Uterus (tissue), 4 donors: Measurements from ENCODE around the gene MAP2K2. TPM values are rescaled to one million over a fixed set of nuclear protein-coding genes. Genes with fewer than 3 reads are reported as not detected.
"Not testable (repeated sequence)": the region's sequence is repeated elsewhere in the genome, so short reads cannot be mapped to it uniquely, and the experiment has no call there.

ENCODE experiments used
- DNase-seq, 2 donors: peaks; one replicate each; pipeline ENCODE4 v3.0.0-alpha.2; 2019 to 2020
- H3K27ac ChIP-seq, 2 donors: fragments of 200-600 bp; sonication (generic); 1 replicate in 1 of 2; 2 replicates in 1 of 2; pipeline ENCODE4 v1.5.1; 2016 to 2018
- H3K27me3 ChIP-seq, 2 donors: fragments of 200-600 bp; sonication (generic); one replicate each; pipeline ENCODE4 v1.5.1; 2018 to 2019; ENCODE audit warnings: control low read depth in 1 of 2
- H3K36me3 ChIP-seq, 2 donors: fragments of 200-600 bp; sonication (generic); one replicate each; pipeline ENCODE4 v1.5.1; 2019; ENCODE audit warnings: control low read depth in 1 of 2
- H3K4me1 ChIP-seq, 2 donors: fragments of 200-600 bp; sonication (generic); one replicate each; pipeline ENCODE4 v1.5.1; 2018 to 2019; ENCODE audit warnings: control low read depth in 1 of 2
- H3K4me3 ChIP-seq, 2 donors: fragments of 200-600 bp; sonication (generic); 1 replicate in 1 of 2; 2 replicates in 1 of 2; pipeline ENCODE4 v1.5.1; 2018 to 2019; ENCODE audit warnings: mild to moderate bottlenecking in 1 of 2
- H3K9me3 ChIP-seq, 2 donors: fragments of 200-600 bp; sonication (generic); one replicate each; pipeline ENCODE4 v1.5.1; 2019; ENCODE audit warnings: control low read depth in 1 of 2
- POLR2A ChIP-seq, 2 donors: fragments of 450-650 bp; IDR thresholded peaks; one replicate each; pipeline ENCODE4 v1.6.1; 2016; ENCODE audit warnings: antibody characterized with exemption in 2 of 2, mild to moderate bottlenecking in 1 of 2, moderate library complexity in 1 of 2
- intact Hi-C: fragments of 100-400 bp; cut with DNase I; formaldehyde crosslinking; loops from one replicate; pipeline ENCODE4 v1.15.1; 2023; ENCODE audit warnings: low total_unique reads
- total RNA-seq, 4 donors: library from RNA; depleted of rRNA in 3 of 4; stranded (reverse); fragments of >200 nt in 3 of 4; gene quantifications; one replicate each; pipeline versions ENCODE4 v1.1.0 to v1.2.4, GENCODE V29; 2014 to 2023
- TF ChIP-seq, protein P1 (sequence below), 4 experiments: fragments of 200-600 bp in 2 of 4; fragments of 450-650 bp in 2 of 4; sonication (generic) in 2 of 4; IDR thresholded peaks; one replicate each; pipeline ENCODE4 v1.5.1; 2016 to 2019; ENCODE audit warnings: antibody characterized with exemption in 4 of 4, mild to moderate bottlenecking in 2 of 4, moderate library complexity in 1 of 4
- donor health status: DM: yes; HTN: yes; CAD: no.

MAP2K2 gene
- total RNA-seq, 4 donors from 2014 or later = 7.4 to 105 (median 82.4) TPM

DNA sequence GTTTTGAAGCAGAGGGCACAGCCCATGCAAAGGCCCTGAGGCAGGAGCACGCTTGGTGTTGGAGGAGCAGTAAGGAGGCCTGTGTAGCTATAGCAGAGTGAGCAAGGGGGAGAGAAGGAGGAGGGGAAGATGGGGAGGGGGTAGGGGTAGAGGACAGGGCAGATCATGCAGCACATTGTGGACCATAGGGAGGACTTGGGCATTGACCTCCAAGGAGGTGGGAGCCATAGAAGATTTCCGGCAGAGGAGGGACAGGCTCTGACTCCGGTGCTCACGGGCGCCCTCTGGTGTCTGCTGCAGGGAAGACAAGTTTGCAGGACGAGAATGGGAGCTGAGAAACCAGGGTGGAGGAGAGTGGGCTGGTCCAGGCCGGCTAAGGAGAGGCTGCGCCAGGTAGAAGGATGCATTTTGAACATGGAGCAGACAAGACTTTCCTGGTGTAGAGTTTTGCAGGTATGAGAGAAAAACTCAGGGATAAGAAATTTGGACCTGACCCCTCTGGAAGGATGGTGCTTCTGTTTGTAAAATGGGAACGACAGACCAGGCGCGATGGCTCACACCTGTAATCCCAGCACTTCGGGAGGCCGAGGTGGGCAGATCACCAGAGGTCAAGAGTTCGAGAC, 15.8 kb upstream of the MAP2K2 start:
- TF ChIP-seq, protein P1, sequence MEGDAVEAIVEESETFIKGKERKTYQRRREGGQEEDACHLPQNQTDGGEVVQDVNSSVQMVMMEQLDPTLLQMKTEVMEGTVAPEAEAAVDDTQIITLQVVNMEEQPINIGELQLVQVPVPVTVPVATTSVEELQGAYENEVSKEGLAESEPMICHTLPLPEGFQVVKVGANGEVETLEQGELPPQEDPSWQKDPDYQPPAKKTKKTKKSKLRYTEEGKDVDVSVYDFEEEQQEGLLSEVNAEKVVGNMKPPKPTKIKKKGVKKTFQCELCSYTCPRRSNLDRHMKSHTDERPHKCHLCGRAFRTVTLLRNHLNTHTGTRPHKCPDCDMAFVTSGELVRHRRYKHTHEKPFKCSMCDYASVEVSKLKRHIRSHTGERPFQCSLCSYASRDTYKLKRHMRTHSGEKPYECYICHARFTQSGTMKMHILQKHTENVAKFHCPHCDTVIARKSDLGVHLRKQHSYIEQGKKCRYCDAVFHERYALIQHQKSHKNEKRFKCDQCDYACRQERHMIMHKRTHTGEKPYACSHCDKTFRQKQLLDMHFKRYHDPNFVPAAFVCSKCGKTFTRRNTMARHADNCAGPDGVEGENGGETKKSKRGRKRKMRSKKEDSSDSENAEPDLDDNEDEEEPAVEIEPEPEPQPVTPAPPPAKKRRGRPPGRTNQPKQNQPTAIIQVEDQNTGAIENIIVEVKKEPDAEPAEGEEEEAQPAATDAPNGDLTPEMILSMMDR (IDR thresholded peaks at IDR 0.05) = peak; percentile 58 to 68 (median 67)
- no peak for TF ChIP-seq POLR2A (IDR thresholded peaks at IDR 0.05)
- intact Hi-C loops = no loop called here
- peak; percentile 68 to 71 for DNase-seq

GRCh38 chr19:4138445-4138844, 14.5 kb upstream of the MAP2K2 start:
- H3K27me3 ChIP-seq = no peaks in the 10 kb centered on the region
- no peak overlapping the region for H3K27ac ChIP-seq
- no peak overlapping the region for H3K4me3 ChIP-seq
- intact Hi-C loops = no loop called here
- H3K36me3 ChIP-seq = no peaks in the 10 kb centered on the region
- TF ChIP-seq POLR2A (IDR thresholded peaks at IDR 0.05) = no peak
- TF ChIP-seq, protein P1 (IDR thresholded peaks at IDR 0.05) = no peak
- no peak for DNase-seq
- H3K4me1 ChIP-seq = no peaks in the 10 kb centered on the region
- H3K9me3 ChIP-seq = no peaks in the 10 kb centered on the region

More for the DNA sequence above, 15.8 kb upstream of the MAP2K2 start:
- no peaks in the 10 kb centered on the region for H3K36me3 ChIP-seq
- no peaks in the 10 kb centered on the region for H3K9me3 ChIP-seq
- no peaks in the 10 kb centered on the region for H3K4me1 ChIP-seq
- no peak overlapping the region for H3K27ac ChIP-seq
- no peaks in the 10 kb centered on the region for H3K27me3 ChIP-seq
- H3K4me3 ChIP-seq = no peak overlapping the region

- Histone ChIP-seq H3K4me3 (no peak overlapping the region), H3K27ac (no peak overlapping the region), H3K9me3 (no peaks in the 10 kb centered on the region), H3K27me3 (no peaks in the 10 kb centered on the region), H3K4me1 (no peaks in the 10 kb centered on the region), H3K36me3 (no peaks in the 10 kb centered on the region)
- no peak for DNase-seq
- TF ChIP-seq POLR2A (IDR thresholded peaks at IDR 0.05) = no peak
- TF ChIP-seq, protein P1 (IDR thresholded peaks at IDR 0.05) = no peak
- intact Hi-C loops = no loop called here
Observed at GRCh38 chr19:4136680-4137088, 12.8 kb upstream of the MAP2K2 start.

DNA sequence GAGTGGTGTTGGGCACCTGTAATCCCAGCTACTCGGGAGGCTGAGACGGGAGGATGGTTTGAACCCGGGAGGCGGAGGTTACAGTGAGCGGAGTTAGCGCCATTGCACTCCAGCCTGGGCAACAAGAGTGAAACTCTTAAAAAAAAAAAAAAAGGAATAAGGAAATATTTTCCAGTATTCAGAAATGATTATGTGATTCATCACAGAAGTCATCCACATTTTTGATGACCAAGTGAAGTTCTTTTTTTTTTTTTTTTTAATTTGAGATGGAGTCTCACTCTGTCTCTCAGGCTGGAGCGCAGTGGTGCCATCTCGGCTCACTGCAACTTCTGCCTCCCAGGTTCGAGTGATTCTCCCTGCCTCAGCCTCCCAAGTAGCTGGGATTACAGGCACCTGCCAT, 11.5 kb upstream of the MAP2K2 start:
- intact Hi-C loops, H3K4me3 ChIP-seq, DNase-seq, H3K4me1 ChIP-seq, H3K36me3 ChIP-seq, H3K27ac ChIP-seq, H3K9me3 ChIP-seq, H3K27me3 ChIP-seq: not testable (repeated sequence)

DNA sequence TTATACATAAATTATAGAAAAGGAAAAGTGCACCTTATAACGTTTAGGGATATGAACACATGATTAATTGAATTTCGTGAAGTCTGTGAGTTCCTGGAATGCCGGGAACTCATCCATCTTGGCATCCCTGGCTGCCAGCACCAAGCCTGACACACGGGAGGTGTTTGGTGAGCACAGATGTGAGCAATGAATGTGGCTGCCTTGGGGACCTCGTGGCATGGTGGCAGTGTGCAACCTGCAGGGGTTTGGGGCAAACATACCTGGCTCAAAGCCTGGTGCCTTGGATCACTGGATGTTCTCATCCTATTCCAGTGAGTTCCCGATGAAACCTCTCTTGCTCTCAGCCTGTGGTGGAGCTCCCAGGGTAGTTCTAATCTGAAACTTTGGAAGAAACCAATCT, 10.4 kb upstream of the MAP2K2 start:
- Histone ChIP-seq H3K4me1 (no peaks in the 10 kb centered on the region), H3K9me3 (no peaks in the 10 kb centered on the region), H3K27me3 (no peaks in the 10 kb centered on the region), H3K4me3 (no peak overlapping the region), H3K27ac (no peak overlapping the region), H3K36me3 (no peaks in the 10 kb centered on the region)
- intact Hi-C loops = no loop called here
- DNase-seq = no peak
- TF ChIP-seq POLR2A (IDR thresholded peaks at IDR 0.05) = no peak
- TF ChIP-seq, protein P1 (IDR thresholded peaks at IDR 0.05) = no peak
